ENCODE data around the gene LDB2.

LDB2 gene

GRCh38 chr4:16802044-16802443, 96.4 kb downstream of the LDB2 start:
- DNase-seq = no peak

GRCh38 chr4:16801356-16801755, 97.1 kb downstream of the LDB2 start:
- no peak for DNase-seq

GRCh38 chr4:16794816-16795445, 103.5 kb downstream of the LDB2 start:
- peak; percentile 62 for DNase-seq

- DNase-seq = no peak
Observed at GRCh38 chr4:16791460-16791859, 107.0 kb downstream of the LDB2 start.

- DNase-seq = no peak
Observed at GRCh38 chr4:16790508-16790907, 107.9 kb downstream of the LDB2 start.

GRCh38 chr4:16788868-16789267, 109.6 kb downstream of the LDB2 start:
- no peak for DNase-seq

- DNase-seq = peak; percentile 31
Observed at GRCh38 chr4:16785793-16786527, 112.5 kb downstream of the LDB2 start.

GRCh38 chr4:16783119-16783518, 115.3 kb downstream of the LDB2 start:
- no peak for DNase-seq

- DNase-seq = peak; percentile 70
Observed at GRCh38 chr4:16779028-16779675, 119.3 kb downstream of the LDB2 start.

GRCh38 chr4:16777726-16778125, 120.7 kb downstream of the LDB2 start:
- DNase-seq = no peak

GRCh38 chr4:16775411-16776154, 122.9 kb downstream of the LDB2 start:
- DNase-seq = no peak

- peak; percentile 73 for DNase-seq
Observed at GRCh38 chr4:16772366-16772850, 126.0 kb downstream of the LDB2 start.

GRCh38 chr4:16770710-16771285, 127.6 kb downstream of the LDB2 start:
- no peak for DNase-seq

- no peak for DNase-seq
Observed at GRCh38 chr4:16767861-16768260, 130.6 kb downstream of the LDB2 start.

- no peak for DNase-seq
Observed at GRCh38 chr4:16767251-16767650, 131.2 kb downstream of the LDB2 start.

GRCh38 chr4:16765546-16765945, 132.9 kb downstream of the LDB2 start:
- DNase-seq = peak; percentile 43

GRCh38 chr4:16764622-16765021, 133.8 kb downstream of the LDB2 start:
- DNase-seq = no peak

- no peak for DNase-seq
Observed at GRCh38 chr4:16760617-16761363, 137.7 kb downstream of the LDB2 start.

- DNase-seq = no peak
Observed at GRCh38 chr4:16759931-16760582, 138.4 kb downstream of the LDB2 start.

- DNase-seq = no peak
Observed at GRCh38 chr4:16758816-16759215, 139.6 kb downstream of the LDB2 start.

- DNase-seq = no peak
Observed at GRCh38 chr4:16758255-16758654, 140.2 kb downstream of the LDB2 start.
